Posterior vena cava (tissue), 2 donors: ENCODE data around the gene MGST2. TPM values are rescaled to one million over a fixed set of nuclear protein-coding genes. Genes with fewer than 3 reads are reported as not detected.

ENCODE experiments used
- DNase-seq: peaks from one replicate; pipeline ENCODE4 v3.0.0-alpha.2; 2020; ENCODE audit warnings: low spot score
- intact Hi-C, 2 donors: fragments of 100-400 bp; cut with DNase I; formaldehyde crosslinking; loops; one replicate each; pipeline versions ENCODE4 v1.14.1 to v1.14.2; 2022 to 2023
- total RNA-seq, 2 donors: library from RNA; stranded (reverse); fragmentation: NEBNext Ultra II Directional; extraction: Animal tissue kit (Norgen Biotek cat#: 25700); gene quantifications; one replicate each; pipeline ENCODE4 v1.2.1, GENCODE V29; 2021
- donor health status: DM: yes; HTN: yes; CAD: no.
- donor health status: DM: yes; HTN: yes; CAD: no.

MGST2 gene
- total RNA-seq, 2 donors from 2014 or later = 41.1 to 41.2 TPM

DNA sequence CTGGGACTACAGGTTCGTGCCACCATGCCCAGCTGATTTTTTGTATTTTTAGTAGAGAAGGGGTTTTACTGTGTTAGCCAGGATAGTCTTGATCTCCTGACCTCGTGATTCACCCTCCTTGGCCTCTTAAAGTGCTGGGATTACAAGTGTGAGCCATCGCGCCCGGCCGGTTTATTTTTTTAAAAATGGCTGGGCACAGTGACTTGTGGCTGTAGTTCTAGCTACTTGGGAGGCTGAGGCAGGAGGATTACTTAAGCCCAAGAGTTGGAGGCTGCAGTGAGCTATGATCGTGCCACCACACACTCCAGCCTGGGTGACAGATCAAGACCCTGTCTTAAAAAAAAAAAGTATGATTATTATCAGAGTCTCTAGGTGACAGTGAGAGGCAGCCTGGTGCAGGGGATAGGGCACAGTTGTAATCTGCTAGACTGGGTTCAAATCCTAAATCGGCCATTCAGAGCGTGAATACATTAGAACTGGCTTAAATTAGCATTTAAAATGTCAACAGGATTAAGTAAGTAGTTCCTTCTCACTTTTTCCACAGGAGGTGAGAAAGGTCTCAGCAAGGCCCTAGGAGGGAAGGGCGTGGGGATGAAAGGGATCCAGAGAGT lies 435 bp upstream of the MGST2 start:
- DNase-seq = no peak
- intact Hi-C loops = loop anchor here in 1 of 2 donors (10.0 kb wide), 1 partner anchor 490 kb away; the partner anchor contains the start of gene MAML3

DNA sequence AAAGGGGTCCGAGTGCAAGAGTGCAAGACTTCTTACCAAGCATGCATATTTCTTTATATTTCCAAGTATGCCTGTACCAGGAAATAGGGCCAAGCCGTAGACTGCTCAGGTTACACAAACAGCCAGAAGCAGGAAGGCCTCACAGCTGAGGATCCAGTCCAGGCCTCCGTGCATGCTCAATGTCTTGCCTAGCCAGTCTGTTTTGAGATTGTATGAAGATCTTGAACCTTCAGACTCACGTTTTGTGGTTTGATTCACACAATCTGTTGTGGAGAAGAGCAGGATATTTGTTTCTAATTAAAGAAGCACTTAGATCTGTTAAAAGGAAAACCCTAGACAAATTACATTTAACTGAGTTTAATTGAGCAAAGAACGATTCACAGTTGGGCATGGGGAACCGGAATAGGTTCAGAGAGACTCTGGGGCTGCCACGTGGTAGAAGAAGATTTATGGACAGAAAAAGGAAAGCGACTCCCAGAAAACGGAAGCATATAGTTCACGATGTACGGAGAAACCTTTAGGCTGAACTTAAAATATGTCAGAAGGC lies 1.2 kb downstream of the MGST2 start:
- intact Hi-C loops = loop anchor here in 1 of 2 donors (10.0 kb wide), 1 partner anchor 488 kb away; the partner anchor contains the start of gene MAML3
- DNase-seq = no peak

DNA sequence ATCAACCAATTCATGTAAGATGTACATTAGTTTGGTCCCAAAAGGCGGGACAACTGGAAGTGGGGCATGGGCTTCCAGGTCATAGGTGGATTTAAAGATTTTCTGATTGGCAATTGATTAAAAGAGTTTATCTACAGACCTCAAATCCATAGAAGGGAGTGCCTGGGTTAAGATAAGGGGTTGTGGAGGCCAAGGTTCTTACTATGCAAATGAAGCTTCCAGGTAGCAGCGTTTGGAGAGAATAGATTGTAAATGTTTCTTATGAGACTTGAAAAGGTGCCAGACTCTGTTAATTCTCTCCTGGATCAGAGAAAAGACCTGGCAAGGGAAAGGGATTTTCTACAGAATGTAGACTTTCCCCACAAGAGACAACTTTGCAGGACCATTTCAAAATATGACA lies 2.4 kb downstream of the MGST2 start:
- DNase-seq = no peak
- intact Hi-C loops = loop anchor here in 1 of 2 donors (10.0 kb wide), 1 partner anchor 487 kb away; the partner anchor contains the start of gene MAML3

DNA sequence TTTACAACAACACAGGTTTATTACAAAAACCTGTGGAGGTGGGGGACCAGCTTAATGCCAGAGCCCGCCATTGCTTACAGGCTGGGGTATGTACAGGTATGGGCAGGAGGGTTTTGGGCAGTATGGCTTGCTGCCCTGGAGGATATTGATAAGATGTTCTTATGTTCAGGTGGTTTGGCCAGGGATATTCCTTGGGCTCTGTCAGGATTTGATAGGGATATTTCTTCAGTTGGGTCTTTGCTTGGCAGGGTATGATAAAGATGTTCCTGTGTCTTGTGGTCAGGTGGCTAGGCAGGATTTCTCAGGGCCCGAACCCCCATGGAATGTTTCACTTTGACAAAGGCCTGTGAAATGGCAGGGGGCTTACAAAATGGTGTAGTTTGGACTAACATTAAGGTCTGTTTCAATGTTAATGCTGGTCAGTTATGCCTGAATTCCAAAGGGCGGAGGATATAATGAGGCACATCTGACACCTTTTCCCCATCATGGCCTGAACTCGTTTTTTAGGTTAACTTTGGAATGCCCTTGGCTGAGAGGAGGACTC lies 3.1 kb downstream of the MGST2 start:
- intact Hi-C loops = loop anchor here in 1 of 2 donors (10.0 kb wide), 1 partner anchor 486 kb away; the partner anchor contains the start of gene MAML3
- DNase-seq = no peak

DNA sequence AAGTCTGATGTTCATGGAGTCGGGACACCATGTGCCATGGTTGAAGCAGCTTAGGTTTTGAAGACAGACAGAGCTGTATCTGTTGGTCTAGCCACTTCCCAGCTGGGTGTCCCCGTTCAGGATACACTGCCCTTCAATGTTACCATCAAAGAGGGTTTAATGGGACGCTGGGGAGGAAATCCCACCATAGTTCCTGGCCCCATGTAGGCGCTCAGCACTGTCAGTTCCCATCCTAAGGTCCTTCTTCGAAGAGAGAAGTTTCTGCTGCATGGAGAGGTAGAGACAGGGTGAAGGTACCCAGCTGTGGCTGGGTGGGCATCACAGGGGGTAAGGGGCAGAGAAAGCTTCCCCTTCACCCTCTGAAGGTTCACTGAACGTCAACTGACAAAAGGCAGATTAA lies 3.7 kb downstream of the MGST2 start:
- intact Hi-C loops = loop anchor here in 1 of 2 donors (10.0 kb wide), 1 partner anchor 485 kb away; the partner anchor contains the start of gene MAML3
- no peak for DNase-seq

DNA sequence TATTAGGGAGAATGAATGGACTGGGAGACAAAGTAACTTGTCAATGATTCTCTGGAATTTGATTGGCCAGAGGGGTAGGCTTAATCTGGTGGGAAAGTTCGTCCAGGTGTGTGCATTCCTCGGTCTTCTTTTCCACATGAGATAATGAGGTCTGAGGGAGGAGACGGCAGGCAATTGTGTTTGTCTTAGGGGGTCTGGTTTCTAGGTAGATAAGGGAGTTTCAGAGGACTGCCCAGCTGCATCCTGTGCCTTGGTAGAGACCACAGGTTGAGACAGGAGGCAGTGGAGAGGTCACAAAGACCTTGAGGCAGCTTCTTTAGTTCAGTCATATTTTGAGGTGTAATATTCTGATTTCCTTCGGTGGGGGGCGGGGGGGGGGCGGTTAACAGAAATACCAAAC lies 4.3 kb downstream of the MGST2 start:
- intact Hi-C loops = loop anchor here in 1 of 2 donors (10.0 kb wide), 1 partner anchor 485 kb away; the partner anchor contains the start of gene MAML3
- no peak for DNase-seq

DNA sequence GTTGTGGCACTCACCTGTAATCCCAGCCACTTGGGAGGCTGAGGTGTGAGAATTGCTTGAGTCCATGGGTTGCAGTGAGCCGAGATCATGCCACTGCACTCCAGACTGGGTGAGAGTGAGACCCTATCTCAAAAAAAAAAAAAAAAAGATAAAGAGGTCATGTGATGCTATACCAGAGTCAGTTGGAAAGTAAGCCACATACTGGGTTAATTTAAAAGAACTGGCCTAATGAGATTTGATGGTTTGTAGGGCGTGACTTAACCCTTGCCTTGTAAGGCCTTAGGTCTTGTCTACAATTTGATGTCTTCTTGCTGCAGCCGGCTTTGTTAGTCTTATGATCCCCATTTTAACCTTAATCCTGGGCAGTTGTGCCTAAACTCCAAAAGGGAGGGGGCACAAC lies 5.2 kb downstream of the MGST2 start:
- intact Hi-C loops = no loop called here
- no peak for DNase-seq

DNA sequence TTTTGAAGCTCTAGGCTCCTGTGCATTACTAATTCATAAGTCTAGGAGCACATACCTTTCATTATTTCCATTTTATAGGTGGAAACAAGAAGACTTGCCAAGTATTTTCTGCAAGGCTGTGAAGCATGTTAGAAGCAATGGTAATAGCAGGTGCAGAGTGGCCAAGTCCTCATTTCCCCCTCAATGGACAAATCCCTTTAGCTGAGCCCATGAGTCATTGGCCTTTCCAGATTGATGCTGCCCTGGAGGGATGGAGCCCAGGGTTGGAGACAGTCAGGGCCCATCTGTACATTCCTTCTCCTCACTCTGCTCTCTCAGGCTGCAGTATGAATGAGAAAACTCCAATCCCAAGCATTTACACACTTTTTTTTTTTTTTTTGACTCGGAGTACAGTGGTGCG lies 6.6 kb downstream of the MGST2 start:
- intact Hi-C loops = no loop called here
- no peak for DNase-seq

DNA sequence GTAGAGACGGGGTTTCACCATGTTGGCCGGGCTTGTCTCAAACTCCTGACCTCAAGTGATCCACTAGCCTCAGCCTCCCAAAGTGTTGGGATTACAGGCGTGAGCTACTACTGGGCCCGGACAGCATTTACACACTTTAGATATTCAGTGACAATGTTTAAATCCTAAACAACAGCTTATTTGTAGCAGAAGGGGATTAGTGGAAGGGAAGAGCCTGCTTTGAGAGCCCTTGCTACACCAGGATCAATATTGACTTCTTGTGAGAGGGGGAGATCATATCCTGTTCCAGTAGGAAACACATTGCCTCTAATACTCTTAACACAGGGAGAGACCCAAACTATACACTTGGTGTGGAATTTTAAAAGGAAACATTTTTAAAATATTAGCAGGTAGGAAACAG lies 7.1 kb downstream of the MGST2 start:
- intact Hi-C loops = no loop called here
- DNase-seq = no peak

DNA sequence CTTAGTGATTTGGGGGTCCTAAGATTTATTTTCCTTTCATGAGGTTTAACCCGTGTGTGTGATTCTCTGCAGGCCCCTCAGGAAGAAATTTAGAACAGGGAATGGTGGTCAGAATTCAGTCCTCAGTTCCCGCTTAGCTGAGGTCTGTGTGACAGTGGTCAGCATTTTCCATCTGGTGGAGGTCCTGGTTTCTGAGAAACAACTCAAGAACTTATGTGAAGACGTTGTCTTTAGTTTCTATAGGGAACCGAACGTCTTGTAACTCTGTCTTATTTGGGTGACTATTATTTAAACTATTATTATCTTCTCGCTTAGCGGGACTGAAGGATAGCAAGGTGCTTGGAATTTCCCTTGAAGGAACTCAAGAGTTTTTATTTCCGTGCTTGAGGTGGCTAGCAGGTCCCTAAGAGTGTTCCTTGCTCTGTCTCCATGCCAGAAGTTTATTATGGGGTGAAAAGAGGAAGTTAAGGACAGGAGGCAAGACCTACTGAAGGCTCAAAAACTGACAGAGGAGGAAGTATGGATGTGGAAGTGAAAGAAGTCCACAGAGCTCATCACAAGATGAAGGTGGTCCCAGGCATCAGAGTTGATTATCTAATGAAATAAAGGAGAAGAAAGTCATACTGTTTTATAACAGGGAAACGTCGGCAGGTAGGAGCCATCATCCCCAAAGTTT lies 9.4 kb downstream of the MGST2 start:
- intact Hi-C loops = no loop called here
- no peak for DNase-seq

DNA sequence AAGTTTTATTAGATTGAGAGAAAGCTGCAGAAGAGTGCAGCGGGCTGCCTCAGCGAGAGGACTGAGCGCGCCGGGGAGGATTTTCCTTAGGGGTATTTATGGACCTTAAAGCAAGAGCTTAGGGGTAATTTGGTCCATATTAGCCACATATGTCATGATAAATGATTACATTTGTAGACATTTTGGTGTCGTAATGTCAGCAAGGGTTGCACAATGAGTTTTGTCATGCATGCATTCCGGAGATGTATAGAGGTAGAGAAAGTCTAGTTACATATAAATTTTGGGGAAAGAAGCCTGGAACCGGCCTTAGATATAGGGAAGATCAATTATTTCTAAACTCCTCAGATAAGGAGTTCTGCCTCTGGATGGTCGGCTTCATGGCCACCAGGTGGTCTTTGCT lies 10.0 kb downstream of the MGST2 start:
- intact Hi-C loops = no loop called here

DNA sequence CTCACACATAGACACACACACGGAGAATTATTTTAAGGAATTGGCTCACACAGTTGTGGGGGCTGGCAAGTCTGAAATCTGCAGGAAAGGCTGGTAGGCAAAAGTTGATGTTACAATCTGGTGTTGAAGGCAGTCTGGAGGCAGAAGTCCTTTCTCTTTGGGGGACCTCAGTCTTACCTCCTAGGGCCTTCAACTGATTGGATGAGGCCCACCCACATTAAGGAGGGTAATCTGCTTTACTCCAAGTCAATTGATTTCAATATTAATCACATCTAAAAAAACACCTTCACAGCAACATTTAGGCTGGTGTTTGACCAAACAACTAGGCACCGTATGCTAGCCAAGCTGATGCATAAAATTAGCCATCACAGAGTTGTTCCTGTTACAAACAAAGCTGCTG lies 10.7 kb downstream of the MGST2 start:
- DNase-seq = no peak
- intact Hi-C loops = no loop called here

More for the DNA sequence above, 10.0 kb downstream of the MGST2 start:
- no peak for DNase-seq

DNA sequence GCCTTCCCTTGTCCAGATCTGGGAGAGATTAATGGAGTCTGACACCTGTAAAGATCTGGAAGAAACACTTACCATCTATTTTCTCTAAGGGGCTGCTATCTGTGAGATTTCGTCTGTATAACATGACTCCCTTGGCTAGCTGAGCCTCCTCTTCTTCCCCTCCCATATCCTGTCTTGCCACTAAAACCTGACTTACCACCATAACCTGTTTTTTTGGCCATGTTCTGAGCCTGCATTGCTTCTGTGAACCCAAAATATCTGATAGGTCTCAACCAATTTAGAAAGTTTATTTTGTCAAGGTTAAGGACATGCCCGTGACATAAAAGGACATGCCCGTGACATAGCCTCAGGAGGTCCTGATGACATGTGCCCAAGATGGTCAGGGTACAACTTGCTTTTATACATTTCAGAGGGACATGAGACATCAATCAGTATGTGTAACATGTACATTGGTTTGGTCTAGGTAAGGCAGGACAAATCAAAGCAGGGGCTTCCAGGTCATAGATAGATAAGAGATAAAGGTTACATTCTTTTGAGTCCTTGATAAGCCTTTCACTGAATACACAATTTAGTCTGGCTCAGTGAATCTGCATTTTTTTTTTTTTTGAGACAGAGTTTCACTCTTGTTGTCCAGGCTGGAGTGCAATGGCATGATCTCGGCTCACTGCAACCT lies 11.4 kb downstream of the MGST2 start:
- intact Hi-C loops = no loop called here

DNA sequence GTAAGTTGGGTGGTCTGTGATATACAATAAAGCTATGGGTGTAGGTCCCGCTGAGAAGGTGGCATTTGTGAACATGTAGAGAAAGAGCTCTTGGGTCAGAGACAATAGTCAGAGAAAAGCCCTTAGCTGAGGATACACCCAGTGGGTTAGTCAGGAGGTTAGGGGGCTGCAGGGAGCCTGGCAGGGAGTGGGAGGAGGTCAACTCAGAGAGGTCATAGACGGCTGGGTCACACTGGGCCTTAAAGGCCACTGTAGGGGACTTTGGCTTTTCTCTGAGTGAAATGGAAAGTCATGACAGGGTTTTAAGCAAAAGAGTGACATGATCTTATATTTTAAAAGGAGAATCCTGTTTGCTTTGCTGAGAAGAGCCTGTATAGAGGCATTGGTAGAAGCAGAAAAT lies 16.7 kb downstream of the MGST2 start:
- no peak for DNase-seq
- intact Hi-C loops = no loop called here

More for the DNA sequence above, 11.4 kb downstream of the MGST2 start:
- no peak for DNase-seq

DNA sequence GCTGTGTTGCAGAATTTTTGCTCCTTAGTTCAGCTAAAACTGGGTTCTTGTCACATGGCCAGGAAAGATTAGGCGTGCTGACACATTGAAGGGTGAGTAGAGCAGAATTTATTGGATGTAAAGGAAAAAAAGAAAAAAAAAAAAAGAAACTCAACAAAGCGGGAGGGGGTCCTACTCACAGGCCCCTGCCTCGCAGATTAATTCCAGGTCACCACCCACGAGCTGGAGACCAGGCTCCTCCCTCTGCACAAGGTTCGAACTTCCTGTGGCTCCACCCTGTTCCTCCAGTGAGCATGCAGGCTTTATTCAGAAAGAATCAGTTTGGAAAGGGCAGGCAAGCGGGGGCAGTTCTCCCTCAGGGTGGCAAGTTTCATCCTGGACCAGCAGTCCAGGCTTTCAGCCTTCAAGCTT lies 17.1 kb downstream of the MGST2 start:
- DNase-seq = no peak
- intact Hi-C loops = no loop called here

DNA sequence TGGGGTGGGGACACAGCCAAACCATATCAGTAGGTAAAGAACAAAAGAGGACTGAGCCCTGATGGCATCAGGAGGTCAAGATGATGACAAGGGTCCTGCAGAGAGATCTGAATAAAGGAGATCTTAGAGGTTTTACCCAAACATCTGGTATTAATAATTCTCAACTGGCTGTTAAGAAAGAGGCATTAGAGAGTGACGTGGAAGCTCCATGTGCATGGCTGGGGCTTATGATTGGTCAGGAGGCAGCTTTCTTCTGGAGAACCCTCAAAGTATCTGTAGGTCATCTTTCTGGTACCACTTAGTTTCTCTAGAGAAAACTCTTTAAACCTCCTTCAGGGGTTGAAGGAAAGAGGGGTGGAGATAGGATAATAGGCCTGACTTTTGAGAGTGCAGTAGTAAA lies 18.7 kb downstream of the MGST2 start:
- intact Hi-C loops = no loop called here
- no peak for DNase-seq

DNA sequence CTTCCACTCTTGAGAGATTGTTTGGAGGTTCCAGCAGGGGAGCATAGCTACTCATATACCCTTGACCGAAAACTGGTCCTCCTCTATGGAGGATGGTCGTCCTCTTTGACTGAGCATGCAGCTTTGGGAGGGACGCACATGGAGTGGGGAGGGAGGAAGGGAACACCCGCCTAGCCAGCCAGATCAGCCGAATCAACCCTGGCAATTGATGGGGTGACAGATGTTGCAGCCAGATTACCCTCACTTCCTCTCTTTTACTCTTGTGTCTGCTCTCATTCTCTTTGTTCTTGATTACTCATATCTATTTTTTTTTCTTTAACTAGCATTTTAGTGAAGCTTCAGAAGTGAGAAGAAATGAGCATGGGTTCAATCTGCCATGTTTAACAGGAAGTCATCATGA lies 19.6 kb downstream of the MGST2 start:
- intact Hi-C loops = no loop called here
- no peak for DNase-seq

DNA sequence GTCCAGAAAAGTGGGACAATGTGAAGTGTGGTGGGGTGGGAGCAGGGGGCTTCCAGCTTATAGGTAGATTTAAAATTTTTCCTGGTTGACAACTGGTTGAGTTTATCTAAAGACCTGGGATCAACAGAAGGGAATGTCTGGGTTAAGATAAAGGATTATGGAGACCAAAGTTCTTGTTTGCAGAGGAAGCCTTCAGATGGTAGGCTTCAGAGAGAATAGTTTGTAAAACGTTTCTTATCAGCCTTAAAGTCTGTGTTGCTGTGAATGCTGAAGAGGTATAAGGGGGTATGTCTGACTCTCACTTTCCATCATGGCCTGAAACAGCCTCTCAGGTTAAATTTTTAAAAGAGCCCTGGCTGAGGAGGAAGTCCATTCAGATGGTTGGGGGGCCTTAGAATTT lies 20.5 kb downstream of the MGST2 start:
- no peak for DNase-seq
- intact Hi-C loops = no loop called here

DNA sequence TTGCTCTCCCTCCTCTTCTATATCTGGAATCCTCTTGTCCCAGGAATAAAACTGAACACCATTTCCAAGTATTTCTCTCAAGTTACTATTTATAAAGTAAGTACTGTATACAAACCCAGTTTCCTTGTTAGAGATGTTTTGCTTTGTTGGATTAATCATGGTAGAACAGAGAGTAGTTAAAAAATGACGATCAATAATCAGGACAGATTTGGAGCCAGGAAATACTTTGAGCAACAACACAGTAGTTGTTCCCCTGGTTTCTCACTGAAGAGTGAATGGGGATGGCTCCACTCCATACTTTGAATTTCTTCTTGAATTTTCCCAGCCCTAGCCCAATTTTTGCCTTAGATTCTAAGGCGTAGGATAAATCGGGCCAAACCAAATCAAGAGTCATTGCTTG lies 21.4 kb downstream of the MGST2 start:
- intact Hi-C loops = no loop called here

More for the DNA sequence above, 21.4 kb downstream of the MGST2 start:
- DNase-seq = no peak
